Stimulated activated CD4-positive, alpha-beta T cell treated with anti-CD3 and anti-CD28 coated beads, Interleukin-12 subunit alpha, Interleukin-12 subunit beta, amount 100 ng/mL, for 24 hours (primary cell): Measurements from ENCODE around the gene ASCL3.
"Not testable (repeated sequence)": the region's sequence is repeated elsewhere in the genome, so short reads cannot be mapped to it uniquely, and the experiment has no call there.

Source experiments
- DNase-seq, 2 experiments: peaks; one replicate each; pipeline ENCODE4 v3.0.0-alpha.2; 2020; ENCODE audit warnings: low read depth in 2 of 2

The ASCL3 gene

GRCh38 chr11:8910649-8911026 is 32.2 kb downstream of the ASCL3 start:
- DNase-seq: no peak

GRCh38 chr11:8908099-8908498 is 34.7 kb downstream of the ASCL3 start:
- no peak for DNase-seq

GRCh38 chr11:8907116-8907515 is 35.7 kb downstream of the ASCL3 start:
- no peak for DNase-seq

DNA sequence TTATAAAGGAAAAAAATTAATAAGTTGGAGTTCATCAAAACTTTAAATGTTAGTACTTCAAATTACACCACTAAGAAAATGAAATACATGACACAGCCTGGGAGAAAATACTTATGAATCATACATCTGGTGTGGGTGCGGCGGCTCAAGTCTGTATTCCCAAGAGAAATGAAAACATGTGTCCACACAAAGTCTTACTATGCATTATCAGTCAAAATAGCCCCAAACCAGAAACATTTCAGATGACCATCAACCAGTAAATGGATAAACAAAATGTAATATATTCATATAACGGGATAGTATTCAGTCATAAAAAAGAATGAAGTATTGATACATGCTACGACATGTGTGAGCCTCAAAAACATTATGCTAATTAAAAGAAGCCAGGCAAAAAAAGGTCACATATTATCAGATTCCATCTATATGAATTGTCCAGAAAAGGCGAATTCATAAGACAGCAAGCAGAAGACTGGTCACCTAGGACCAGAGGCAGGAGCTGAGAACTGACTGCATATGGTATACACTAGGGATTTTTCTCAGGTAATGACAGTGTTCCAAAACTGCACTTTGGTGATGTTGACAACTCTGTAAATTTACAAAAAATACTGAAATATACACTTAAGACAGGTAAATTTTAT is 37.2 kb downstream of the ASCL3 start:
- no peak for DNase-seq

GRCh38 chr11:8899119-8899753 is 43.6 kb downstream of the ASCL3 start:
- no peak for DNase-seq

- DNase-seq: not testable (repeated sequence)
Measured at GRCh38 chr11:8891185-8891584, 51.6 kb downstream of the ASCL3 start.
